Spinal cord (tissue), 10 donors: ENCODE measurements around the gene CDH19. TPM values are rescaled to one million over a fixed set of nuclear protein-coding genes. Genes with fewer than 3 reads are reported as not detected.
A peak's percentile ranks its signal among the peaks of the same experiment; 100 is the strongest.
"Not testable (repeated sequence)": the region's sequence is repeated elsewhere in the genome, so short reads cannot be mapped to it uniquely, and the experiment has no call there.

Source experiments
- DNase-seq, 6 donors: peaks; one replicate each; pipeline versions ENCODE4 v3.0.0 to v3.0.0-alpha.2; 2013 to 2015; ENCODE audit warnings: low spot score in 6 of 6, low read depth in 4 of 6
- H3K27ac ChIP-seq: one replicate; pipeline ENCODE4 v1.5.1; 2013; ENCODE audit warnings: low read depth, low read length, control low read depth
- H3K27me3 ChIP-seq: one replicate; pipeline ENCODE4 v1.6.1; 2013; ENCODE audit warnings: low read length; ENCODE audit not compliant: control insufficient read depth, insufficient read depth
- H3K36me3 ChIP-seq: one replicate; pipeline ENCODE4 v1.6.1; 2013; ENCODE audit warnings: low read length; ENCODE audit not compliant: control insufficient read depth, insufficient read depth
- H3K4me1 ChIP-seq: one replicate; pipeline ENCODE4 v1.6.1; 2013; ENCODE audit warnings: low read length; ENCODE audit not compliant: control insufficient read depth, insufficient read depth
- H3K4me3 ChIP-seq: one replicate; pipeline ENCODE4 v1.5.1; 2013; ENCODE audit warnings: low read depth, low read length, control low read depth
- H3K9me3 ChIP-seq: one replicate; pipeline ENCODE4 v1.6.1; 2013; ENCODE audit warnings: low read length; ENCODE audit not compliant: control insufficient read depth, insufficient read depth
- WGBS: methylation state at CpG from one replicate; pipeline ENCODE4 v1.1.5; 2013; ENCODE audit warnings: missing lambda C conversion rate; ENCODE audit not compliant: insufficient coverage; 5-methylcytosine and 5-hydroxymethylcytosine counted together
- polyA plus RNA-seq, 2 donors: library from polyadenylated mRNA; unstranded; fragments of 120-200 nt; gene quantifications; one replicate each; pipeline ENCODE4 v1.2.1, GENCODE V29; 2013; ENCODE audit not compliant: insufficient read length in 2 of 2
- total RNA-seq, 2 donors: library from RNA; depleted of rRNA in 1 of 2; stranded (reverse); fragments of 120-200 nt in 1 of 2; fragments of >200 nt in 1 of 2; gene quantifications; one replicate each; pipeline versions ENCODE4 v1.2.3 to v1.2.4, GENCODE V29; 2013 to 2014
- donor health status: healthy.

The CDH19 gene
- total and polyA plus RNA-seq, 4 donors: 1.8 to 28.5 (median 7.4) TPM

DNA sequence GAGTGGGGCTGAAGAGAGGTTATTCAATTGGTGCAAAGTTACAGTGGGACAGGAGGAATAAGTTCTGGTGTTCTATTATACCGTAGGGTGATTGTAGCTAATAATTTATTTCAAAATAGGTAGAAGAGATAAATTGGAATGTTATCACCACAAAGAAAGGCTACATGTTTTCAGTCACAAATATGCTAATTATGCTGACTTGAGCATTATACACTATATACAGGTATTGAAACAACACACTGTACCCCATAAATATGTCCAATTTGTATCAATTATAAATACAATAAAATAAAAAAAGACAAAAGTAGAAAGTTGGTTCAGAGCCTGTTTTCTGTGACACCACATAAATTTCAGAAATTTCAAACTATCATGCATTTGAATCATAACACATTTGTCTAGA is 97.7 kb downstream of the CDH19 start:
- H3K4me3 ChIP-seq: no peak overlapping the region
- H3K9me3 ChIP-seq: no peaks in the 10 kb centered on the region
- no peaks in the 10 kb centered on the region for H3K4me1 ChIP-seq
- H3K27ac ChIP-seq: no peak overlapping the region
- H3K36me3 ChIP-seq: no peaks in the 10 kb centered on the region
- WGBS: no CpG with 5 or more reads among the region's 1 CpG
- H3K27me3 ChIP-seq: no peaks in the 10 kb centered on the region
- no peak for DNase-seq

DNA sequence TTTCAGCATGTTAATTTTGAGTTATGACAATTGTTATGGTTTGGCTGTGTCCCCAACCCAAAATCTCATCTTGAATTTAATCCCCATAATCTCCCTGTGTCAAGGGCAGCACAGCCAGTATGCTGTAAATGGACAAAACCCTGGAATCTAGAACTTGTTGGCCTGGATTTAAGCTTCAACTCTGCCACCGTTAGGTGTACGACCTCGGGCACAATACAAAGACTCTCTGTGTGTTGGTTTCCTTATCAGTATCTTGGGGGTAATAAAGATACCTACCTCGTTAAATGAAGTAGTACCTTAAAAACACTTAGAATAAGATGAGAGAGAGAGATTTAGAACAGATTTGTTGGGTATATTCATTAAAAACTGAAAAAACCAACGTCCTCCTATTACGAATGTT is 106.5 kb downstream of the CDH19 start:
- Histone ChIP-seq H3K4me3 (no peak overlapping the region), H3K4me1 (no peaks in the 10 kb centered on the region), H3K9me3 (no peaks in the 10 kb centered on the region), H3K36me3 (no peaks in the 10 kb centered on the region), H3K27me3 (no peaks in the 10 kb centered on the region), H3K27ac (no peak overlapping the region)
- whole genome bisulfite sequencing: no CpG with 5 or more reads among the region's 6 CpGs
- no peak for DNase-seq

DNA sequence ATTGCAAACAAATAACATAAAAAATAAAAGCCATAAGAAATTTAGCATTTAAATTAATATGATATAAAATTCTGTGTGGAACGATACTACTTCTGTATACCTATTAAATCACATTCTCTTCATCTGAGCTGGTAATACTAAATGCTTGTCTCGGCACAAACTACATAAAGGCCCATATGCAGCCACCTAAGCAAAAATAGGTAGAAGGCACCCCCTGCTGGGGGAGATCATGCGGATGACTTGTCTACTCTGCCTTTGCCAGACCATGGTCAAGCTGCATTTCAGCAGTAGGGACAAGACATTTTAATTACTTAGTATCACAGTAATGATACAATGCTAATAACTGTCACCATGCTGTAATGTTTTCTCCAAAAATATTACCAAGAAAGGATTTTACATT is 108.0 kb downstream of the CDH19 start:
- H3K27ac ChIP-seq: no peak overlapping the region
- H3K4me1 ChIP-seq: no peaks in the 10 kb centered on the region
- no peaks in the 10 kb centered on the region for H3K27me3 ChIP-seq
- no peaks in the 10 kb centered on the region for H3K9me3 ChIP-seq
- H3K36me3 ChIP-seq: no peaks in the 10 kb centered on the region
- H3K4me3 ChIP-seq: no peak overlapping the region
- 0% methylated on average over 1 of the region's 3 CpGs for WGBS
- peak in 5 of 6 donors; percentile 52 to 90 (median 59) for DNase-seq

DNA sequence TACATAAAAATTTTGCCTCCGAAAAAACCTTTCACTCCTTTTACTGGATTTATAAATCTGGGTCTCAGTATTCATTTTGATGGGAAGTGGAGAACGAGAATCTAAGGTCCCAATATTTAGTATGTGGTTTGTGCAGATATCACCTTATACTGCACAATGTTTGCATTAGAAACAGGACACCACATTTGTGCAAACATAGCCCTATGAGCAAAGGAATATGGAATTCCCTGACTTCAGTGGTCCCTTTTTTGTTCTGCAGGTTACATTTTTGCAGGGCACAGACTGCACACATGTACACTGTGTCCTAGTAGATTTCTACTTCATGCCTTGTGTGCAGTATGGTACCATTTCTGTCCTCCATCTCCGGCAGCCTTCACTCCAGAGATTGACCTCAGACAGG is 130.0 kb downstream of the CDH19 start:
- H3K27ac ChIP-seq: no peak overlapping the region
- no peak for DNase-seq
- H3K4me1 ChIP-seq: no peaks in the 10 kb centered on the region
- no peaks in the 10 kb centered on the region for H3K27me3 ChIP-seq
- no CpG with 5 or more reads among the region's 3 CpGs for WGBS
- H3K36me3 ChIP-seq: no peaks in the 10 kb centered on the region
- no peaks in the 10 kb centered on the region for H3K9me3 ChIP-seq
- H3K4me3 ChIP-seq: no peak overlapping the region

DNA sequence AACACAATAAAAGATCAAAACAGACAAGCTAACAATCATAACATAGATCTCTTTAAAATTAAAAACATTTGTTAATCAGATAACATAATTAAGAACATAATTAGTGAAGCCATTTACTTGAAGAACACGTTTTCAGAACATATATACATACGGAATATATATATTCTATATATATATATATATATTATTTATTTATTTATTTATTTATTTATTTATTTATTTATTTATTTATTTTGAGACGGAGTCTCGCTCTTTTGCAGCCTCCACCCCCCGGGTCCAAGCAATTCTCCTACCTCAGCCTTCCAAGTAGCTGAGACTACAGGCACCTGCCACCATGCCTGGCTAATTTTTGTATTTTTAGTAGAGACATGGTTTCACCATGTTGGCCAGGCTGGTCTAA is 137.7 kb downstream of the CDH19 start:
- no CpG with 5 or more reads among the region's 5 CpGs for WGBS
- H3K4me1 ChIP-seq, H3K27me3 ChIP-seq, H3K27ac ChIP-seq, DNase-seq, H3K4me3 ChIP-seq, H3K36me3 ChIP-seq, H3K9me3 ChIP-seq: not testable (repeated sequence)

DNA sequence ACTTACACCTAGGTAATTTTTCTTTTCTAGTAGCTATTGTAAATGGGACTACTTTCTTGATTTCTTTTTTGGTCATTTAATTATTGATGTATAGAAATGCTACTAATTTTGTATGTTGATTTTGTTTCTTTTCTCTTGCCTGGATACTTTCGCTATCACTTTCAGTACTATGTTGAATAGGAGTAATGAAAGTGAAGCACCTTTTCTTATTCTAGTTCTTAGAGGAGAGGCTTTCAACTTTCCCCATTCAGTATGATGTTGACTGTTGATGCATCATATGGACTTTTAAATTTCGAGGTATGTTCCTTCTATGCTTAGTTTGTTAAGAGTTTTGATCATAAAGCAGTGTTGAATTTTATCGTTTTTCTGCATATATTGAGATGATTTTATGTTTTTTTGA is 142.5 kb downstream of the CDH19 start:
- no peaks in the 10 kb centered on the region for H3K27me3 ChIP-seq
- no peaks in the 10 kb centered on the region for H3K9me3 ChIP-seq
- H3K36me3 ChIP-seq: no peaks in the 10 kb centered on the region
- no peak for DNase-seq
- WGBS: no CpG with 5 or more reads among the region's 3 CpGs
- no peak overlapping the region for H3K27ac ChIP-seq
- no peak overlapping the region for H3K4me3 ChIP-seq
- no peaks in the 10 kb centered on the region for H3K4me1 ChIP-seq

DNA sequence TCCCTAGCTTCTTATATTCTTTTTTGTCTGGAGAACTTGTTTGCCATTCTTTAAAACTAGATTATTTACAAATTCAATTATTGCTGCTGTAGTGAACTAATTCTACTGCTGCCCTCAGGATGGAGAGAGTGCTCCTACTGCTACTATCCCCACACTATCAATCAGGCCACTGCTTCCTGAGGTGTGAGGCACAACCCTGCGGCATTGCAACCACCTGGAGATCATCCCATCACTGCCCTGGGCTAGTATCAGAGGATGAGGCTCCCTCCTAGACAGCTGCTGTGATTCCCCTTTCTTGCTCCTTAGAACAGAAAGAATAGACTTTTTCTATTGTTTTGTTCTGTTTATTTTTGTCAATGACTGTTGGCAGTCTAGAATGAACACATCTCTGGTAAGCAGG is 146.6 kb downstream of the CDH19 start:
- H3K9me3 ChIP-seq: no peaks in the 10 kb centered on the region
- H3K27ac ChIP-seq: no peak overlapping the region
- no peak for DNase-seq
- H3K4me1 ChIP-seq: no peaks in the 10 kb centered on the region
- no CpG with 5 or more reads among the region's 1 CpG for WGBS
- no peaks in the 10 kb centered on the region for H3K36me3 ChIP-seq
- H3K4me3 ChIP-seq: no peak overlapping the region
- H3K27me3 ChIP-seq: no peaks in the 10 kb centered on the region
